Neural crest cell (in vitro differentiated cells): ENCODE results near the gene OR2V2. TPM values are rescaled to one million over a fixed set of nuclear protein-coding genes. Genes with fewer than 3 reads are reported as not detected.

ENCODE experiments used
- DNase-seq: peaks from one replicate; pipeline ENCODE4 v3.0.0; 2021; ENCODE audit warnings: low read depth, mixed read lengths, low spot score
- H3K27ac Mint-ChIP-seq: one replicate; pipeline ENCODE4 v1.8.0; 2021; ENCODE audit warnings: mild to moderate bottlenecking, mixed read lengths; ENCODE audit not compliant: unreplicated experiment
- H3K27me3 Mint-ChIP-seq: 2 replicates; pipeline ENCODE4 v1.8.0; 2021; ENCODE audit warnings: low read depth, mild to moderate bottlenecking, mixed read lengths
- H3K36me3 Mint-ChIP-seq: 2 replicates; pipeline ENCODE4 v1.8.0; 2021; ENCODE audit warnings: low read depth, mild to moderate bottlenecking, mixed read lengths
- H3K4me1 Mint-ChIP-seq: 2 replicates; pipeline ENCODE4 v1.8.0; 2021; ENCODE audit warnings: mixed read lengths
- H3K4me3 Mint-ChIP-seq: one replicate; pipeline ENCODE4 v1.8.0; 2021; ENCODE audit warnings: mild to moderate bottlenecking, mixed read lengths
- H3K9me3 Mint-ChIP-seq: 2 replicates; pipeline ENCODE4 v1.8.0; 2021; ENCODE audit warnings: mixed read lengths
- total RNA-seq: library from RNA; stranded (reverse); gene quantifications from 2 replicates; pipeline ENCODE4 v1.2.1, GENCODE V29; 2021
- TF ChIP-seq, protein P1 (sequence below): fragments of 200-600 bp; sonication (generic); conservative IDR thresholded peaks from 2 replicates; pipeline ENCODE4 v1.5.0; 2021; ENCODE audit warnings: antibody characterized with exemption, mild to moderate bottlenecking

Gene OR2V2
- total RNA-seq, 1 donor from 2014 or later = not detected

DNA sequence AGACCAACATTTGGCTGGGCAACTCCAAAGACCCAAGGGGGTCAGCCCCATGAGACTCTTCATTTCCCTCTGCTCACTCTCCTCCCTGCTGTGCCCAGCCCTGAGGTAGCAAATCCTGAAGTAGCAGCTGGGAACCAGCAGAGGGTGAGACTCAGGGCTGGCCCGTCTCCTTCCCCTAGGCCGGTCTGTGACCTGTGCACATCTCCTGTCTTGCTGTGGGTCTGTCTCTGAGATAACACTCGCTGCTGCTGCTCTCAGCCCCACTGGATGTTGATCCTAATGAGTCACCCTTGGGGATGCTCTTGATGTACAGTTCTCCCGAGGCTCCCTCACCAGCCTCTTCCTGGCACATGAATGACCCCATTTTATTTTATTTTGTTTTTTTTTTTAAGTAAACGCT, 9.1 kb upstream of the OR2V2 start:
- Mint-ChIP-seq H3K36me3 (no peaks in the 10 kb centered on the region), H3K27me3 (peaks cover 43% of the 10 kb centered on the region), H3K9me3 (peaks cover 6% of the 10 kb centered on the region), H3K4me1 (peaks cover 9% of the 10 kb centered on the region), H3K4me3 (no peak overlapping the region), H3K27ac (no peak overlapping the region)
- TF ChIP-seq, protein P1, sequence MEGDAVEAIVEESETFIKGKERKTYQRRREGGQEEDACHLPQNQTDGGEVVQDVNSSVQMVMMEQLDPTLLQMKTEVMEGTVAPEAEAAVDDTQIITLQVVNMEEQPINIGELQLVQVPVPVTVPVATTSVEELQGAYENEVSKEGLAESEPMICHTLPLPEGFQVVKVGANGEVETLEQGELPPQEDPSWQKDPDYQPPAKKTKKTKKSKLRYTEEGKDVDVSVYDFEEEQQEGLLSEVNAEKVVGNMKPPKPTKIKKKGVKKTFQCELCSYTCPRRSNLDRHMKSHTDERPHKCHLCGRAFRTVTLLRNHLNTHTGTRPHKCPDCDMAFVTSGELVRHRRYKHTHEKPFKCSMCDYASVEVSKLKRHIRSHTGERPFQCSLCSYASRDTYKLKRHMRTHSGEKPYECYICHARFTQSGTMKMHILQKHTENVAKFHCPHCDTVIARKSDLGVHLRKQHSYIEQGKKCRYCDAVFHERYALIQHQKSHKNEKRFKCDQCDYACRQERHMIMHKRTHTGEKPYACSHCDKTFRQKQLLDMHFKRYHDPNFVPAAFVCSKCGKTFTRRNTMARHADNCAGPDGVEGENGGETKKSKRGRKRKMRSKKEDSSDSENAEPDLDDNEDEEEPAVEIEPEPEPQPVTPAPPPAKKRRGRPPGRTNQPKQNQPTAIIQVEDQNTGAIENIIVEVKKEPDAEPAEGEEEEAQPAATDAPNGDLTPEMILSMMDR = no peak
- no peak for DNase-seq

DNA sequence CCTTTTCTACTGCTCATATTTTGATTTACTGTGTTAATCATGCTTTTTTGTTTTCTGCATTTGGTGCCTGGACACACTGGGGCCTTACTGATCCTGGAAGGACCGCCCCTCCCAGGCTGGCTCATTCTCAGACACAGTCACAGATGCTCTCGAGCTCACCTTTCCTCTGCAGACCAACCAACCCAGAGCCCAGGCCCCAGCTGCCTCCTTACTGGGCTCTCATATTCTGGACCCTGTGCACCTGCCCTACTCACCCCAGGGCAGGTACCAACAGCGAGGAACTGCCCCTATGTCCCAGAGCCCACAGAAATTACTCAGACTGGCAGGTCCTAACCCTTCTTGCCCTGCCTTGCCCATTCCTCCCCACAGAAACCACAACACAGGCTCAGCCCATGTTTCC, 6.6 kb upstream of the OR2V2 start:
- TF ChIP-seq, protein P1 = no peak
- H3K27ac Mint-ChIP-seq = no peak overlapping the region
- no peak for DNase-seq
- no peaks in the 10 kb centered on the region for H3K4me1 Mint-ChIP-seq
- no peak overlapping the region for H3K4me3 Mint-ChIP-seq
- peaks cover 37% of the 10 kb centered on the region for H3K27me3 Mint-ChIP-seq
- no peaks in the 10 kb centered on the region for H3K36me3 Mint-ChIP-seq
- peaks cover 9% of the 10 kb centered on the region for H3K9me3 Mint-ChIP-seq

DNA sequence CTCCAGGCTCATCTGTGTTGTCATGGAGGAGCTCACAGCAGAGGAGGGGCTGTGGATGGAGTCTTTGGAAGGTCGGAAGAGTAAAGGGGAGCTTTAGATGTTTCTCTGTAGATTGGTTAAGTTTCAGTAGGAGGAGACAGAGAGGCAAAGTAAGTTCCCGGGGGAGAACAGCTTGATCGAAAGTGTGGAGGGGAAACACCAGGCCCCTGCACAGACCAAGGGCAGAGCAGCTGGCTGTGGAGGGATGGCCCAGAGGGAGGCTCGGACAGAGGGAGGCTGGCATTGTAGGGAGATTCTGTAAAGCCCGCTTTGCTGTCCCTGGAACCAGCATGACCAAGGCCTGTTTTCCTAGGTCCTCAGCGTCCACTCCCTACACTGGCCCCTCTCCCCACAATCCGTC, 5.3 kb upstream of the OR2V2 start:
- Mint-ChIP-seq H3K9me3 (peaks cover 12% of the 10 kb centered on the region), H3K4me3 (no peak overlapping the region), H3K4me1 (no peaks in the 10 kb centered on the region), H3K36me3 (no peaks in the 10 kb centered on the region), H3K27ac (no peak overlapping the region), H3K27me3 (peaks cover 42% of the 10 kb centered on the region)
- DNase-seq = no peak
- TF ChIP-seq, protein P1 = no peak

DNA sequence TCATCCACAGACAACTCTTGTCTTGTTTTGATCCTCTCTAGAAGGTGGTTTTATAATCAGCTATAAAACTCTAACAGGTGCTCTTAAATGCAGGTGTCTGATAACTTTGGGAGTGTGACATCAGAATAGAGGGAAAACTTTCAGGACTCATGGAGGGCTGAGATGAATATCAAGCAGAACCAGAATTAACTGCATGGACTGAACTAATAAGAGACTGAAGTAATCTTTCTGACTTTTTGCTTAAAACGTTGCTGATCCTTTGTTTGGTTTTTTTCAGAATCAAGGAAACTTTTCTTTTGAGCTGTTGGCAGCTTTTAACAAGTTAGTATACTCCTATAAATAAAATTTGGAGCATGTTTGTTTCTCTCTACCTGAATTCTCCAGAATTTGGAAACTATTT, 2.3 kb upstream of the OR2V2 start:
- Mint-ChIP-seq H3K4me3 (no peak overlapping the region), H3K27ac (no peak overlapping the region), H3K27me3 (peaks cover 63% of the 10 kb centered on the region), H3K36me3 (no peaks in the 10 kb centered on the region), H3K9me3 (peaks cover 6% of the 10 kb centered on the region), H3K4me1 (no peaks in the 10 kb centered on the region)
- no peak for DNase-seq
- TF ChIP-seq, protein P1 = no peak

DNA sequence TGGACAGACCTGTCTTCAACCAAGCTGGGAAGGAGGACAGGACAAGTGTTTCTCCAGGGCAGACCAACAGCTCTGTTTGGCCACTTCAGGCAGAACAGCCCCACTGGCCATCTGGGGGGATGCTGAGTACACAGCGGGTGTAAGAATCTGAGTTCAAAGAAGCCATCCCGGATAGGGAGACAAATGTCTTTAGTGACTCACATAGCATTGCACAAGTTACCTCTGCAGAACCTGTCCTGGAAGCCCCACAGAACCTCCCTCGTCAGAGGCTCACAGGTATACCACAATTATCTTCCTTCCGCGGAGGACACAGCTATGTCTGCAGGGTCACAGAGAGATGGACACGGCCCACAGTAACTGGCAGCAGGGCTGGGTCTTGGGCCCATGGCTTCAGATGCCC, 2.0 kb downstream of the OR2V2 start:
- H3K36me3 Mint-ChIP-seq = no peaks in the 10 kb centered on the region
- peaks cover 6% of the 10 kb centered on the region for H3K9me3 Mint-ChIP-seq
- no peaks in the 10 kb centered on the region for H3K4me1 Mint-ChIP-seq
- H3K27ac Mint-ChIP-seq = no peak overlapping the region
- H3K4me3 Mint-ChIP-seq = no peak overlapping the region
- no peak for DNase-seq
- TF ChIP-seq, protein P1 = no peak
- peaks cover 42% of the 10 kb centered on the region for H3K27me3 Mint-ChIP-seq
